NCI-H2081 (cell line): ENCODE data around the gene DNLZ.
A peak's percentile ranks its signal among the peaks of the same experiment; 100 is the strongest.

Experiments used
- DNase-seq, 2 experiments: peaks; one replicate each; lab custom pipeline; 2025; lab: John Stamatoyannopoulos, UW

Gene DNLZ

GRCh38 chr9:136359774-136360718 lies 3.5 kb downstream of the DNLZ start:
- DNase-seq, result no peak

- DNase-seq, result no peak
These were observed 4.7 kb downstream of the DNLZ start for GRCh38 chr9:136358888-136359287.

- no peak for DNase-seq
These were observed 5.5 kb downstream of the DNLZ start for GRCh38 chr9:136358016-136358415.

GRCh38 chr9:136357202-136357725 lies 6.3 kb downstream of the DNLZ start:
- no peak for DNase-seq

GRCh38 chr9:136355616-136356557 lies 7.7 kb downstream of the DNLZ start:
- no peak for DNase-seq

GRCh38 chr9:136354592-136355085 lies 8.9 kb downstream of the DNLZ start:
- no peak for DNase-seq

GRCh38 chr9:136353757-136354488 lies 9.6 kb downstream of the DNLZ start:
- DNase-seq, result no peak

GRCh38 chr9:136353088-136353487 lies 10.5 kb downstream of the DNLZ start:
- DNase-seq, result no peak

GRCh38 chr9:136352682-136353081 lies 10.9 kb downstream of the DNLZ start:
- peak in 1 of 2 experiments; percentile 11 for DNase-seq

- peak; percentile 74 to 88 for DNase-seq
These were observed 11.7 kb downstream of the DNLZ start for GRCh38 chr9:136351868-136352267.

GRCh38 chr9:136351252-136351800 lies 12.2 kb downstream of the DNLZ start:
- DNase-seq, result no peak

GRCh38 chr9:136349546-136349945 lies 14.0 kb downstream of the DNLZ start:
- no peak for DNase-seq

- DNase-seq, result no peak
These were observed 14.9 kb downstream of the DNLZ start for GRCh38 chr9:136348691-136349090.

GRCh38 chr9:136347472-136348256 lies 15.9 kb downstream of the DNLZ start:
- peak in 1 of 2 experiments; percentile 15 for DNase-seq

- DNase-seq, result no peak
These were observed 16.5 kb downstream of the DNLZ start for GRCh38 chr9:136346927-136347465.

- no peak for DNase-seq
These were observed 17.4 kb downstream of the DNLZ start for GRCh38 chr9:136346157-136346481.

GRCh38 chr9:136345281-136346156 lies 18.0 kb downstream of the DNLZ start:
- DNase-seq, result no peak

GRCh38 chr9:136344544-136345280 lies 18.8 kb downstream of the DNLZ start:
- DNase-seq, result no peak
